Measurements from ENCODE around the gene OVCA2.

The OVCA2 gene

DNA sequence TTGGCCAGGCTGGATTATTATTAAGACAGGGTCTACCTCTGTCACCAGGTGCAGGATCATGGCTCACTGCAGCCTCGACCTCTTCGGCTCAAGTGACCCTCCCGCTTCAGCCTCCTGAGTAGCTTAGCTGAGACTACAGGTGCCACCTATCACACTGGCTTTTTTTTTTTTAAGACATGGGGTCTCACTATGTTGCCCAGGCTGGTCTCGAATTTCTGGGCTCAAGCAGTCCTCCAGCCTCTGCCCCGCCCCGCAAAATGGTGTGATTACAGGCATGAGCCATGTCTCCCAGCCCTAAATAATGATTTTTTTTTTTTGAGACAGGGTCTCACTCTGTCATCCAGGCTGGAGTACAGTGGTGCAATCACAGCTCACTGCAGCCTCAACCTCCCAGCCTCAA is 5.8 kb downstream of the OVCA2 start:
- Mint-ChIP-seq H3K9me3 (no peaks in the 10 kb centered on the region), H3K4me3 (no peak overlapping the region), H3K27me3 (ENCODE audit: low read depth) (peaks cover 30% of the 10 kb centered on the region), H3K4me1 (peaks cover 20% of the 10 kb centered on the region), H3K27ac (no peak overlapping the region), H3K36me3 (ENCODE audit: low read depth) (peaks cover 12% of the 10 kb centered on the region)
- TF ChIP-seq, protein P1, sequence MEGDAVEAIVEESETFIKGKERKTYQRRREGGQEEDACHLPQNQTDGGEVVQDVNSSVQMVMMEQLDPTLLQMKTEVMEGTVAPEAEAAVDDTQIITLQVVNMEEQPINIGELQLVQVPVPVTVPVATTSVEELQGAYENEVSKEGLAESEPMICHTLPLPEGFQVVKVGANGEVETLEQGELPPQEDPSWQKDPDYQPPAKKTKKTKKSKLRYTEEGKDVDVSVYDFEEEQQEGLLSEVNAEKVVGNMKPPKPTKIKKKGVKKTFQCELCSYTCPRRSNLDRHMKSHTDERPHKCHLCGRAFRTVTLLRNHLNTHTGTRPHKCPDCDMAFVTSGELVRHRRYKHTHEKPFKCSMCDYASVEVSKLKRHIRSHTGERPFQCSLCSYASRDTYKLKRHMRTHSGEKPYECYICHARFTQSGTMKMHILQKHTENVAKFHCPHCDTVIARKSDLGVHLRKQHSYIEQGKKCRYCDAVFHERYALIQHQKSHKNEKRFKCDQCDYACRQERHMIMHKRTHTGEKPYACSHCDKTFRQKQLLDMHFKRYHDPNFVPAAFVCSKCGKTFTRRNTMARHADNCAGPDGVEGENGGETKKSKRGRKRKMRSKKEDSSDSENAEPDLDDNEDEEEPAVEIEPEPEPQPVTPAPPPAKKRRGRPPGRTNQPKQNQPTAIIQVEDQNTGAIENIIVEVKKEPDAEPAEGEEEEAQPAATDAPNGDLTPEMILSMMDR (IDR thresholded peaks at IDR 0.05; ENCODE audit: unreplicated experiment in 3 of 3), result no peak

GRCh38 chr17:2048805-2049204 is 7.0 kb downstream of the OVCA2 start:
- Mint-ChIP-seq H3K36me3 (ENCODE audit: low read depth) (peaks cover 5% of the 10 kb centered on the region), H3K27me3 (ENCODE audit: low read depth) (peaks cover 41% of the 10 kb centered on the region)

GRCh38 chr17:2049333-2050299 is 7.8 kb downstream of the OVCA2 start:
- peak overlapping the region in 2 of 3 experiments; percentile 44 to 51 for H3K27ac Mint-ChIP-seq
- no peaks in the 10 kb centered on the region for H3K9me3 Mint-ChIP-seq
- peaks cover 48% of the 10 kb centered on the region for H3K27me3 Mint-ChIP-seq (ENCODE audit: low read depth)
- peaks cover 17% of the 10 kb centered on the region for H3K4me1 Mint-ChIP-seq
- H3K36me3 Mint-ChIP-seq (ENCODE audit: low read depth), result peaks cover 2% of the 10 kb centered on the region
- peak overlapping the region; percentile 81 to 87 (median 84) for H3K4me3 Mint-ChIP-seq
- TF ChIP-seq, protein P1 (IDR thresholded peaks at IDR 0.05; ENCODE audit: unreplicated experiment in 3 of 3), result no peak

More at GRCh38 chr17:2048805-2049204, 7.0 kb downstream of the OVCA2 start:
- Mint-ChIP-seq H3K27ac (no peak overlapping the region), H3K4me3 (peak overlapping the region; percentile 81 to 87 (median 84)), H3K4me1 (peaks cover 17% of the 10 kb centered on the region), H3K9me3 (no peaks in the 10 kb centered on the region)
- TF ChIP-seq, protein P1 (IDR thresholded peaks at IDR 0.05; ENCODE audit: unreplicated experiment in 3 of 3), result no peak

- no peak overlapping the region for H3K27ac Mint-ChIP-seq
- TF ChIP-seq, protein P1 (IDR thresholded peaks at IDR 0.05; ENCODE audit: unreplicated experiment in 3 of 3), result no peak
- H3K9me3 Mint-ChIP-seq, result no peaks in the 10 kb centered on the region
- H3K36me3 Mint-ChIP-seq (ENCODE audit: low read depth), result no peaks in the 10 kb centered on the region
- H3K4me3 Mint-ChIP-seq, result no peak overlapping the region
- H3K4me1 Mint-ChIP-seq, result peaks cover 17% of the 10 kb centered on the region
- peaks cover 52% of the 10 kb centered on the region for H3K27me3 Mint-ChIP-seq (ENCODE audit: low read depth)
Measured at GRCh38 chr17:2050300-2051060, 8.7 kb downstream of the OVCA2 start.

DNA sequence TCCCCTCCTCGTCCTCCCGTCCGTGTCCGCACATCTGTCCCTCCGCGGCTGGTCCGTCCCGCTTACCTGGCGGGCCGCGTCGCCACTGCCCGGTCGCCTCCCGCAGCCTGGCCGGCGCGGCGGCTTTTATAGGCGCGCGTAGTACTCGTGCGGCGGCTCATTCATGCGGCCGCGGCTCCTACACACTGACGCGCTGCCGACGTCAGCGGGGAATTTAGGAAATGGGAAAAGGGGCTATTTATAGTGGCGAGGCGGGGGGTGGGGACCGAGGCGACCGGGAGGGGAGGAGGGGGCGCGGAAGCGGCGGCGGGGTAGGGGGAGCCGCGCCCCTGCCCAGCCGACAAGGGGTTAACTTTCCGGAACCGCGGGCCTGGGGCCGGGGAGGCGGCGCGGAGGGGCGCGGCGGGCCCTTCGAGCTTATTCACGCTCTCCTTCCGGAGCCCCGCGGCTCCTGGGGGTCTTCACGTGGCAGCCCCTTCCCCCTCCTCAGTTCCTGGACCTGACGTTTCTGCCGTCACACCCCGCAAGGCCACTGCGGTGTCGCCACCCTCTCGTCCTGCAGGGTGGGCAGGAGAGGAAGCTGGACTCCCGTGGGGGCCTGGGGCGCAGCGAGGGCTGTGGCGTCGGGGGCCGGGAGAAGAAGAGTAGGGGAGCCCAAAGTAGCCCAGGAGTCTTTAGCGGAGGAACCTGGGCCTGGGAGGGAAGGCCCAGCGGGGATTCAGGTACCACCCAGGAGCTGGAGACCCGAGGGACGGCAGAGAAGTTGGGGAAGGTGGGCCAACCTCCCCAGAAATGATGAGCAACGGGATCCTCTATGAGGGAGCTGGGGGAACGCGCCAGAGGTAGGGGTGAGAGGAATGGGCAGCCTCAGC is 9.5 kb downstream of the OVCA2 start:
- Mint-ChIP-seq H3K27me3 (ENCODE audit: low read depth) (peaks cover 48% of the 10 kb centered on the region), H3K36me3 (ENCODE audit: low read depth) (no peaks in the 10 kb centered on the region), H3K27ac (no peak overlapping the region), H3K4me1 (peaks cover 17% of the 10 kb centered on the region), H3K9me3 (no peaks in the 10 kb centered on the region), H3K4me3 (peak overlapping the region; percentile 75 to 79 (median 76))
- TF ChIP-seq, protein P1 (IDR thresholded peaks at IDR 0.05; ENCODE audit: unreplicated experiment in 3 of 3), result no peak
